ENCODE data around the gene WBP1. TPM values are rescaled to one million over a fixed set of nuclear protein-coding genes. Genes with fewer than 3 reads are reported as not detected.

The WBP1 gene
- total RNA-seq, 4 donors from 2014 or later: 60.7 to 119 (median 102) TPM

DNA sequence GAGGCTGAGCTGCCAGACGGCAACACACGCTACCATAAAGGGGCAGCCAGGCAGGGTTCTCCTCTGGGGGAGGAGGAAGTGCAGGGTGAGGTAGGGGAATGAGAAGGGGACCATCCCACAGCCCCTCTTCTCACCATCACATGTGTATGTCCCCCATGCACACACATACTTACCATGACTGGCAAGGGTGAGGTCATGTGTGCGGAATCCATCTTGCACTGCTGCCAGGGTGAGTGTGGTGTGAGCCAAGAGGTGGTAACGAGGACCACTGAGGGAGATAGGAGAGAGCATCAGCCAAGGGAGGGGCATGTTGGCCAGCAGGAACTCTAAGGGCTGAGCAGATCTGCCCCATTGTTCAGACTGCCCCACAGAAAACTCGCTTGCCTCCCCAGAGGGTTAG, 29.6 kb upstream of the WBP1 start:
- H3K27ac ChIP-seq: no peak overlapping the region
- no peaks in the 10 kb centered on the region for H3K27me3 ChIP-seq
- H3K4me3 ChIP-seq (replicated peaks in 1 of 3): no peak overlapping the region
- DNase-seq: no peak
- H3K9me3 ChIP-seq: no peaks in the 10 kb centered on the region
- peaks cover 32 to 33% of the 10 kb centered on the region in 2 donors for H3K36me3 ChIP-seq
- TF ChIP-seq, protein P1, sequence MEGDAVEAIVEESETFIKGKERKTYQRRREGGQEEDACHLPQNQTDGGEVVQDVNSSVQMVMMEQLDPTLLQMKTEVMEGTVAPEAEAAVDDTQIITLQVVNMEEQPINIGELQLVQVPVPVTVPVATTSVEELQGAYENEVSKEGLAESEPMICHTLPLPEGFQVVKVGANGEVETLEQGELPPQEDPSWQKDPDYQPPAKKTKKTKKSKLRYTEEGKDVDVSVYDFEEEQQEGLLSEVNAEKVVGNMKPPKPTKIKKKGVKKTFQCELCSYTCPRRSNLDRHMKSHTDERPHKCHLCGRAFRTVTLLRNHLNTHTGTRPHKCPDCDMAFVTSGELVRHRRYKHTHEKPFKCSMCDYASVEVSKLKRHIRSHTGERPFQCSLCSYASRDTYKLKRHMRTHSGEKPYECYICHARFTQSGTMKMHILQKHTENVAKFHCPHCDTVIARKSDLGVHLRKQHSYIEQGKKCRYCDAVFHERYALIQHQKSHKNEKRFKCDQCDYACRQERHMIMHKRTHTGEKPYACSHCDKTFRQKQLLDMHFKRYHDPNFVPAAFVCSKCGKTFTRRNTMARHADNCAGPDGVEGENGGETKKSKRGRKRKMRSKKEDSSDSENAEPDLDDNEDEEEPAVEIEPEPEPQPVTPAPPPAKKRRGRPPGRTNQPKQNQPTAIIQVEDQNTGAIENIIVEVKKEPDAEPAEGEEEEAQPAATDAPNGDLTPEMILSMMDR (IDR thresholded peaks at IDR 0.05): no peak
- no peak for TF ChIP-seq POLR2A (IDR thresholded peaks at IDR 0.05)
- intact Hi-C loops (cut with DNase I): no loop called here
- H3K4me1 ChIP-seq: no peaks in the 10 kb centered on the region
- 90 to 92% methylated on average over 5 of the region's 5 CpGs for WGBS, 2 donors

DNA sequence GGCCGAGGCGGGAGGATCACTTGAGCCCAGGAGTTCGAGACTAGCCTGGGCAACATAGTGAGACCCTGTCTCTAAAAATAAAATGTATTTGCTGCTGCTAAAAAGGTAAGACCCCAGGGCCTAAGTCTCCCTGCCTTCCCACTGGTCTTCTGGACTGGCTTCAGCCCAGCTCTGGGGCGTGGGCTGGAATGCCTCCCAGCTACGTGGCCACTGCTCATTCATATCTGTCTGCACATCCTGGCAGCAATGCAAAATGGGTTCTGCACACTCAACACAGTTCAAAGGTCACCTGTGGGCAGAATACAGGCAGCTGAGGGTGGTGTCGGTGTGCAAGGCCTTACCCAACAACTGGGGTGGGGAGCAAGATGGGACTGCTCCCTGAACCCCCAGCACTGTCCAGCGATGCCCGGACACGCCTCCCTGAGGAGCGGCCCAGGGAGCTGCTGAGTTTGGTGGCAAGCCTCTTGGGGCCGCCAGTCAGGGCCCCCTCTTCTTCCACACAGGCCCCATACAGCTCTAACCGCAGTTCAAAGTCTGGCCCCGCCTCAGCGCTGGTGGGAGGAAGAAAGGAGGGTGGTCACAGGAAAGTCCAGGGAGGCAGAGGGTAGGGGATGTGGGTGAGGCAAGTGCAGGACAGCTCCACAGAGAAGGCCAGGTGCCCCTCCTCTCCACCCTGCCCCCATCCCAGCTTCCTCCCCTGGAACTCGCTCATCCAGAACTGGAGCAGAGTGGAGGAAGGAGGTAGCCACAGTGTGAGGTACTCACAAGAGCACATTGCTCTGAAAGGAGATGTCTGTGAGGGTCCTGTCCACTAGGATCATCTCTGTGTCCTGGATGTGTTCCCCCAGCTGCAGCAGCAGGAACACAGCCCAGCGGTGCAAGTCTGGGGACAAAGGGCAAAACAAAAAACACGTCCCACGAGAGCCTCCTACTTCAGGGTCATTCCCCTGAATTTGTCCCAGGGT, 28.5 kb upstream of the WBP1 start:
- H3K36me3 ChIP-seq: peaks cover 32 to 33% of the 10 kb centered on the region in 2 donors
- no peaks in the 10 kb centered on the region for H3K27me3 ChIP-seq
- DNase-seq: no peak
- H3K9me3 ChIP-seq: no peaks in the 10 kb centered on the region
- intact Hi-C loops (cut with DNase I): no loop called here
- 85 to 88% methylated on average over 14 to 18 of the region's 18 CpGs for WGBS, 2 donors
- TF ChIP-seq, protein P1 (IDR thresholded peaks at IDR 0.05): no peak
- TF ChIP-seq POLR2A (IDR thresholded peaks at IDR 0.05): no peak
- no peak overlapping the region for H3K27ac ChIP-seq
- no peaks in the 10 kb centered on the region for H3K4me1 ChIP-seq
- no peak overlapping the region for H3K4me3 ChIP-seq (replicated peaks in 1 of 3)

DNA sequence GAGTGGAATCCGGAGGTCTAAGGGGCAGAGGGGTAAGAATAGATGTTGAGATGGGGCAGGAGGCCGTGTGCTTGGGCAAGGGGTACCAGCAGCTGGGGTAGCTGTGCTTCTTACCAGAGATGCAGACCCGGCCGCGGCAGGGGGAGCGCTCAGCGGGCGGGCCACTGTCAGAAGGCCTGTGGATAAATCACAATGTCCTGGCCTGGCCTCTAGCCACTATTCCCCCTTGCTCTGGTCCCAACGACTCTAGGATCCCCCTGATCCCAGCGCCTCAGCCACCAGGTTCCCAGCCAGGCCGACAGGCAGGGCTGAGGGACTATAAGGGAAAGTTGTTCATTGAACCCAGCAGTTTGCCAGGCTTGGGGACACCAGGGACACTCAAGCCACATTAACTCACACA, 27.7 kb upstream of the WBP1 start:
- TF ChIP-seq, protein P1 (IDR thresholded peaks at IDR 0.05): no peak
- no peak for TF ChIP-seq POLR2A (IDR thresholded peaks at IDR 0.05)
- WGBS, 2 donors: 85 to 94% methylated on average over 10 to 11 of the region's 11 CpGs
- intact Hi-C loops (cut with DNase I): no loop called here
- Histone ChIP-seq H3K4me3 (replicated peaks in 1 of 3) (no peak overlapping the region), H3K9me3 (no peaks in the 10 kb centered on the region), H3K27me3 (no peaks in the 10 kb centered on the region), H3K36me3 (peaks cover 29 to 32% of the 10 kb centered on the region in 2 donors), H3K4me1 (no peaks in the 10 kb centered on the region), H3K27ac (no peak overlapping the region)
- DNase-seq: no peak

DNA sequence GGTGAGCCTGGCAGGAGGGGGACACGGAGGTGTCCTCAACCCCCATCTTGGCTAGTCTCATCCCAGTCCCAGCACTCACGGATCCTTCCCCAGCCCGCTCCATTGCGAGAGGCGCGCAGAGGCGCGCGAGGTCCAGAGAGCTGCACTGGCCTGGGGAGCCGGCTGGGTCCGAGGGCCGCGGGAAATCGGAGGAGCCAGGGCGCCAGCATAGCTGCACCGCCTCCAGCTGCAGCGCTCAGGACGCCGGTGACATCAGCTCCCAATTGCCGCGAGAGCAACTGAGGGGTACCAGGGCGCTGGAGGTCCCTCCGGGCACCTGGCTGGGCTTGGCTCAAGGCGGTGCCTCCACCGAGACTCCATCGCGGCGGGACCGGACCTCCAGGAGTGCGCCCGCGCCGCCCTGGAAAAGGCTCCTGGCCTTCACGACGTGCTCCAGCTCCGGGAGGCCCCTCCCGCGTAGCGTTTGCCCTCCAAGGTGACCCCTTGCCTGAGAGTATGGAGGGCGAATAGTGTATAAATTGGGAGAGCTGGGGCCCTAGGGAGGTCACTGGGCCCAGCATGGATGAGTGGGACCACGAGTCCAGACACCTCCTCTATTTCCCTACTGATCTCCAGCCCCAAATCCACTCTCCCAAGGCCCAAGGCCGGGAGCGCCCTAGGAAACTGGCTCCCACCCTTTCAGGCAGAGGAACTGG, 22.0 kb upstream of the WBP1 start:
- intact Hi-C loops (cut with DNase I): no loop called here
- DNase-seq: no peak
- peaks cover 0 to 4% of the 10 kb centered on the region in 2 donors for H3K36me3 ChIP-seq
- H3K27me3 ChIP-seq: no peaks in the 10 kb centered on the region
- no peak for TF ChIP-seq POLR2A (IDR thresholded peaks at IDR 0.05)
- TF ChIP-seq, protein P1 (IDR thresholded peaks at IDR 0.05): no peak
- WGBS, 2 donors: 79 to 81% methylated on average over 16 to 30 of the region's 43 CpGs
- H3K4me1 ChIP-seq: peaks cover 10 to 14% of the 10 kb centered on the region in 2 donors
- H3K9me3 ChIP-seq: no peaks in the 10 kb centered on the region
- no peak overlapping the region for H3K4me3 ChIP-seq (replicated peaks in 1 of 3)
- H3K27ac ChIP-seq: no peak overlapping the region

Measured in thyroid gland (tissue), 4 donors.